ENCODE results near the gene MORC3.

DNA sequence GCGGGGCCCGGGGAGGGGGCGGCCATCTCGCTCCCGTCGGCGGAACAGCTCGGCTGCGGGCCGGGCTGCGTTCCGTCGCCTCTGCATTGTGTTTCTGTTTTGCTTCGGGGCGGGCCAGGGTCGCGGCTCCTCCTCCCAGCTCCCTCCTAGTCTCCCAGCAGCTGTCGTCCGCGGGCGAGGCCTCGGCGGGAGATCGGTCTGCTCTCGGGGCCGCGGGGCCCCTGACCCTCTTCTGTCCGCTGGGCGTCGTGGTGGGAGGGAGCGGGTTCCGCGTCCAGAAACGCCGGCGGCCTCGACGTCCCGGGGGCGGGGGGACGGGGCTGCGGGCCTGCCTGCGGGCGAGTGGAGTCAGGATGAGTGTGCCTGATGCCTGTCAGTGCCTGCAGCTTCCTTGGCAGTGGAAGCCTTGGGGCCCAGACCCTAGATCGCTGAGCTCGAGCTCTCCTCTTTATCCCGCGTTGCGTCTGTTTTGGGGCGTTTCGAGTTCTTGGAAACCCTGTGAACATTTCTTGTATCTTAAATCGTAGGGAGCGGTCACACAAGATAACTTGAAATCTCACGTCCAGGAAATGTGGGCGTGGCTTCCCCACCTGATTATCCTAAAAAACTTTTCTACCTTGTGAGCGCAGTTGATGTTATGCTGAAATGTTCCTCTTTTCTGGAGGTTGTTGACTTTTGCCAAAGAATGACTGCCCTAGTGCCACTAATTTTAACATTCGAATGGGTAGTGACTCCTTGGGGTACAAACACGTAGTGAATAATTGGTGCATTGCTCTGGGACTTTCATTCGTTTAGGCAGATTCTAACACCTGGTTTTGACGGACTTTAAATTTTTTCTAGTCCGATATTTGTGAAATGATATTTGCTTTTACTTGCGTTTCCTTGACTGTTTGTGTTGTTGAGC is 676 bp downstream of the MORC3 start:
- TF ChIP-seq CTCF (conservative IDR thresholded peaks at IDR 0.05 in 1 of 2, IDR thresholded peaks at IDR 0.05 in 1 of 2; ENCODE audit: low read depth in 1 of 2, low read length in 2 of 2) (no peak), EZH2 (IDR thresholded peaks at IDR 0.05; ENCODE audit: low read length, missing control alignments) (no peak)
